ENCODE measurements around the gene NECTIN1.

Gene NECTIN1

DNA sequence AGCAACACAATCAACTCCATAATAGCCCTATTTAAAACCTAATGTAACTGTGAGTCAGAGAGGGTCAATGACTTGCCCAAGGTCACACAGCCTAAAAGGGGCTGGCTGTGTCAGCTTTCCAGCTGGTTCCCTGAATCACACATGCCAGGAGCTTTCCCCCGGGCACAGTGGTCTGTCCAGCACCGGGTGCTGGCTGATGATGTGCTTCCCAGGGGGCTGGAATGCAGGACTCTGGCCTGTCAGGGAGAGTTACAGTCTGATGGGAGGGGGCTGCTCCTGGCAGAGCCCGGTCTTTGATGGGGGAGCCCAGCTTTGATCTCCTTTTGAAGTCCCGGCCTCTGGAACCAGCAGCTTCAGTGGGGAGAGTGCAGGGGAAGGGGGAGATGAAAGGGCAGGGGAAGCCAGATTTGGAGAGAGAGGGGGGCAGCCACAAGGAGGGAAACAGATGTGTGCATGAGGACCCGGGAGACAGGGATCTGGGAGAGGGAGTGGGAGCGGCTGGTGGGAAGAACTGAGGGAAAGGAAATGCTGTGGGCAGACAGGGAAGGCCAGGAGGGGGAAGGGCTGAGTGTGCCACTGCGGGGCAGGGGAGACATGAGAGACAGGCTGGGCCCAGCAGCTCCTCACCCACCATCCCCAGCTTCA is 102.7 kb downstream of the NECTIN1 start:
- TF ChIP-seq POLR2A (IDR thresholded peaks at IDR 0.05; ENCODE audit: low read depth, low read length), result no peak
- DNase-seq (ENCODE audit: insufficient read length, low spot score) (no peak), FAIRE-seq (no peak)

DNA sequence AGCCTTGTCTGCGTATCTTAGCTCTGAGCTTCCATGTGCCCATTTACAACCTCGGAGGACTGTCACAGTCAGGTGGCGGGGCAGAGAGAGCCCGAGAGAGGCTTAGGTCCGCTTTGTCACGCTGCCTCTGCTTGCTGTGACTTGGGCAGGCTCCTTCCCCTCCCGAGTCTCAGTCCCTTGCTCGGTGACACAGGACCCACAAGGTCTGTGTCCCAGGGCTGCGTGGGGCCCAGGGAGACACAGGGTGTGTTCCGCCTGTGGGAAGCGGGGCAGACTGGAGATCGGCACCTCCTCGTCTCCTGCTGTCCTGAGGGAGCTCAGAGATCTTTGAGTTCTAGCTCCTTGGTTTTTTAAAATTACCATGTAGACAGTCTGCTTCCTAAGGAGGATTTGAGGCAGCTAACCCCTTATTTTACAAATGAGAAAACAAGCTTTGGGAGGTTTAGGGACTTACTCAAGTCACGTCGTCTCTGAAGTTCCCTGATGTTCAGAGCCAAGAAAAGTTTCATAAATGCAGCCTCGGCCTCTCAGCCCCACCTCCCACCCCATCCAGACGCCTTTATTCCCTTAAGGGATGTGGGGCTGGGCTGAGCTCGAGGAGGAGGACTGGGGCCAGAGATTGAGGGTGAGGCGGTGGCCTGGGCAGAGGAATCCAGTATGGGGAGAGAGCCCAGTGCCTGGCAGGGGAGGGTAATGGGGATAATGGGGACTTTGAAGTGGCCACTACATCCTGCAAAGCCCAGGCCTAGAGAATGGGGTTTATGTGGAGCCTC is 103.6 kb downstream of the NECTIN1 start:
- no peak for TF ChIP-seq POLR2A (IDR thresholded peaks at IDR 0.05; ENCODE audit: low read depth, low read length)
- FAIRE-seq, result no peak

DNA sequence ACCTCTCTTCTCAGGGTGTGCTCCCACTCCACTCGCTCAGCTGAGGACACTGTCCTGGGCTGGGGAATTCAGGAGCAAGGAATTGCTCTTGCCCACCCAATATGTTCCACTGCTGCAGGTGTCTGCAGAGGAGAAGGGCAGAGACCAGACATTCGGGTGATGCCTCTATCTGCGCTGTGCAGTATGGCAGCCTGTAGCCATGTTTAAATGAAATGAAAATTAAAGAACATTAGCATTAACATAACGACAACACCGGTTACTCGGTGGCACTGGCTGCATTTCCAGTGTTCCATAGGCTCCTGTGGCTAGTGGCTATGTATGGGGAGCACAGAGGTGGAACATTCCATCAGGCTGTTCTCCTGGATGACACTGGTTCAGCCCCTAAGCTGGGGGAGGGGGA is 104.4 kb downstream of the NECTIN1 start:
- TF ChIP-seq POLR2A (IDR thresholded peaks at IDR 0.05; ENCODE audit: low read depth, low read length), result no peak
- FAIRE-seq, result no peak
- no peak for DNase-seq (ENCODE audit: insufficient read length, low spot score)

More for the DNA sequence above, 103.6 kb downstream of the NECTIN1 start:
- DNase-seq (ENCODE audit: insufficient read length, low spot score), result no peak

DNA sequence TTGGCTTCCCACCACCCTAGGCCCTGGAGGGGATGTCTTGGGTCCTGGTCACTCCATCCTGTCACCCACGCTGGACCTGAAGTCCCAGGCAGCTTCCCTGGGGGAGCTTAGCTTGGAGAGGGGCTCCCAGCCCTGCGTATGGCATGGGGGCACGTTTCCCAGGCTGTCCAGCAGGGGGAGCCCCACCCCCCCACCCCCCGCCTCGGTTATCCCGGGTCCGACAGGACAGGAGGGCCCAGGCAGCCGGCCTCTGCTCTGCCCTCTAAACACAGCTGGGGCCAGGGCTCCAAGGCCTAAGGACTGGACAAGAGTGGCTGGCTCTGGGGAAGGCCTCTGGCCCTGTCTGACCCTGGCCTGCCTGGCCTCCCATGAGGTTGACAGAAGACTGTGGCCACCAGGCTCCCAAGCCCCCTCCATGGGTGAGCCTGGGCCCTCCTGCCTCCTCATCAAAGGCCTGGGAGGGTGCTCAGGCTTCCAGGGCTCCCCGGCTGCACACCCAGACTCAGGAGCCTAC is 104.8 kb downstream of the NECTIN1 start:
- no peak for FAIRE-seq
- TF ChIP-seq POLR2A (IDR thresholded peaks at IDR 0.05; ENCODE audit: low read depth, low read length), result no peak
- no peak for DNase-seq (ENCODE audit: insufficient read length, low spot score)

DNA sequence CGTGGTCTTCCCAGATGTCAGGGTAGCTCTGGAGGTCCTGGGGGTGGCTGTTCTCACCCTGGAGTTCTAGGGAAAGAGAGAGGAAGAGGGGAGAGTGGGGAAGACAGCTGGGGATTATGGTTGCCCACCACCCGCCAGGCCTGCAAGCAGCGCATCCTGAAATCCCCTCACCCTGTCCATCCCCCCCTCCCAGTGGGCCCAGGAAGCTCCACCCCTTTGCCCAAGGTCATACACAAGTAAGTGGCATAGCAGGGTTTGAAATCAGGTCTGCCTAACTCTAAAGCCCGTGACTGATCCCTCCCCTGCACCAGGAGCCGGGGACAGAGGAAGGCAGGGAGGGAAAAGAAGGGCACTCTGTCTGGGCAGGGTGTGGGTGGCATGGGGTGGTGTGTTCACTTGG is 105.3 kb downstream of the NECTIN1 start:
- TF ChIP-seq POLR2A (IDR thresholded peaks at IDR 0.05; ENCODE audit: low read depth, low read length), result no peak
- DNase-seq (ENCODE audit: insufficient read length, low spot score) (no peak), FAIRE-seq (no peak)

DNA sequence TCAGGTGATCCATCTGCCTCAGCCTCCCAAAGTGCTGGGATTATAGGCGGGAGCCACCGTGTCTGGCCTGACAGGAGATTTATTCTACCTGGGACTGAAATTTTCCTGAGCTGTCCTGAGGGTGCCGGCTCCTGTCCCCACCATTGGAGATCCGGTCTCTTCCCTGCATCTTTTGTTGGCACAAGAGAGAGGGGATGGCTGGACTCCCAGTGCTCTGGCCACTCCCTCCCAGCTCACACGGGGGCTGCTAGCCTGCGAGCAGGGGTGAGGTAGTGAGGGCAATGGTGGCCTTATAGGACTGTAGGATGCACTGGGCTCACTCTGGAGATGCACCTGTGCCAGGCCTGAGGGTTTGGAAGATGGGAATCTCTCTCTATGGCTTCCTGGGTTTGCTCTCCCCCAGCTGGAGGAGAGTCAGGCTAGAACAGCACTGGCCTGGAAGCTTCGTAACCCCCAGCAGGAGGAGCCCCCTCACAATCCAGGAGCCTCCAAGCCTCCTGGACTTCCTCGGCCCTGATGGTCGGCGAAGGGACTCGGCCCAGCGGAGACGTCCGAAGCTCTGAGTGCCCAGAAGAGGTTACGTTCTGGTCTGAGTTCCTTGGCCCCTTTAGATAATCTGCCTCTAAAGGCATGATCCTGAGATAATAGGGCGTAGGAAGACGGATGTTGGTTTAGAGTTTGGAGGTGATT is 106.4 kb downstream of the NECTIN1 start:
- DNase-seq (ENCODE audit: insufficient read length, low spot score) (no peak), FAIRE-seq (no peak)
- no peak for TF ChIP-seq POLR2A (IDR thresholded peaks at IDR 0.05; ENCODE audit: low read depth, low read length)

DNA sequence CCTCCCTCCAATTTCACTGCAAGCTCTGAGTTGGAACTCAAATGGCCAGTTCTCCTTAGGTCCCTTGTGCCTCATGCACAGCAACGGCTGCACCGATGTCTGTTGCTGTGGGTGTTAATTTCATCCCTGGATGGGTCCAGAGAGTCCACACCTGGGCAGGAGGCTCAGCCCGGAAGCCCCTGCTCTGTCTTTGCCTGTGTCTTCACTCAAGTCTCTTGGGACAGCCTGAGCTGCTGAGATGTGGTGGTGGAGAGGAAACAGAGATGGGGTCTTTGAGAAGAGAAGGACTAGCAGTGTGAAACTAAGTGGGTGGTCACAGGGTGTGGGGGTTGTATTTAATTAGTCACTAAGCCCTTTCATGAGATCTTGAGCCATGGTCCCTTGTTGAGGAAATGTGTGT is 109.3 kb downstream of the NECTIN1 start:
- no peak for DNase-seq (ENCODE audit: insufficient read length, low spot score)
- no peak for TF ChIP-seq POLR2A (IDR thresholded peaks at IDR 0.05; ENCODE audit: low read depth, low read length)
- no peak for FAIRE-seq

DNA sequence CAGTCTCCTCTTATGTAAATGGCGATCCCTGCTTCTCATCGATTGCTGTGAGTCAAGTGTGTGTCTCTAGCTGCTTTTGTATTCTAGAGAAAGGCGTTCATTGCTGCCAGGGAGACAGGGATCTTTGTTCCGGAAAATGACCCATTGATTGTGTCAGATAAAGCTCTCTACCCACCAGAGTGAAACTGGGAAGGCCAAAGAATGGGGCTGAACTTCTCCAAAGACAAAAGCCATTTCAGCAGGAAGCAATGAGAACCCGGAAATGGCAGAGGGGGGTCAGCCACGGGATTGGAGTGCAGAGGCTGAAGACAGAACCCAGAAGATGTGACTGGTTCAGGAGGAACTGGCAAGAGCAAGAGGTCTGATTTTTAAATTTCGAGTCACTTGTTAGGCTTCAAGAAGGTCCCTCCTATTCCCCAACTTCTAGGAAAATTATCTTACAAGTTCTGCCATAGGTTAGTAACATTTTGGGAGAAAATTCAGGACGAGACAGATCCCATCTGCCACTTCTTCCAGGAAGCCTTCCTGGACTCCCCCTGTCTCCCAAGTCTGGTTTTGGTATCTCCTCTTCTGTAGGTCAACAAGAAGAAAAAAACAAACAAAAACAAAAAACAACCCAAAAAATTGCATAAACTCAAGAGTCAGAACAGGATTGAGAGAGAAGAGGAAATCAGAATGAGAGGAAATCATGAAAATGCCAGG is 110.6 kb downstream of the NECTIN1 start:
- DNase-seq (ENCODE audit: insufficient read length, low spot score) (no peak), FAIRE-seq (no peak)
- no peak for TF ChIP-seq POLR2A (IDR thresholded peaks at IDR 0.05; ENCODE audit: low read depth, low read length)

DNA sequence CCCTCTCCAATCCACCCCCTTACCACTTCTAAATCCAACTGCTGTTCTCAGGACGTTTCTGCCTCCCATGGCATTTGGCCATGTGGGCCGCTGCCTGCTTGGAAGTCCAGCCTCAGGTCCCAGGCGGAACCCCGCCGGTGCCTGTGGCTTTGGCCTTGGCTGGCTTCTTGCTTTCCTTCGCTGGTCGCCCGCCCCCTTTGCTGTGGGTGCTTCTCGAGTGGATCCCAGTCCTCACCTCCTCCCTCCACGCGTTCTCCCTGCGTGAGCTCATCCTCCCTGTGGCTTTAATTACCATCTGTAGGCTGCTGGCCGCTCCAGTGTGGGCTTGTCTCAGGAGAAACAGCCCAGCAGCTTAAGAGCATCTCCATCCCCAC is 111.7 kb downstream of the NECTIN1 start:
- TF ChIP-seq POLR2A (IDR thresholded peaks at IDR 0.05; ENCODE audit: low read depth, low read length), result no peak
- no peak for FAIRE-seq
- no peak for DNase-seq (ENCODE audit: insufficient read length, low spot score)

DNA sequence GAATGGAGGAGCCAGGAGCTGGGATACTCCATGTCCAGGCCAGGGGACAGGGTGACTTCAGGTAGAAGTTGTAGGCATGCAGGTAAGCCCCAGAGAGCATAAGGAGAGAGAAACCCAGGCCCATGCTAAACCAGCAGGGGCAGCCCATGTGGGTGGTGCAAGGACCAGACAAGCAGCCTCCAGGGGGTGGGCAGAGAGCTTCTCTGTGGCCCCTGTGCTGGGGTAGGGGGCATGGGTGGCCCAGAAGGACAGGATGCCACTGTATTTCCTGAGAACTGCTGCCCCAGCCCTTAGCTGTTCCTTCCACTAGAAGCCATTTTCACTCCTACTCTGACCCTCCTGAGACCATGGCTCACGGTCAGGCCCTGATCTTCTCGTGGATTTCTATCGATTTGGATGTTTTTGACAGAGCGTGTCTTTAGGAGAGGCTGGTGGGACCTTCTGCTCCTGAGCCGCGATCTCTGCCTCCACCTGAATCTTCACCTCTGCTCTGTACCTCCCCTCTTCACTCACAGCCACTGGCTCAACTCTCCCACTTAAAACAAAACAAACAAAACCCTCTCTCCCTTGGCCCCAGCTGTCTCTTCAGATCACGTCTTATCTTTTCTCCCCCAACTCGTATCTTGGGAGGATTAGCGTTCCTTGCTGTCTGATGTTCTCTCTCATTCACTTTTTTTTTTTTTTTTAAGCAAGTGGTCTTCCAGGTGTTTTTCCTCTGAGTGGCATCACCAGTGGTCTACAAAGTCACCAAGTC is 112.2 kb downstream of the NECTIN1 start:
- no peak for TF ChIP-seq POLR2A (IDR thresholded peaks at IDR 0.05; ENCODE audit: low read depth, low read length)
- FAIRE-seq (no peak), DNase-seq (ENCODE audit: insufficient read length, low spot score) (no peak)

DNA sequence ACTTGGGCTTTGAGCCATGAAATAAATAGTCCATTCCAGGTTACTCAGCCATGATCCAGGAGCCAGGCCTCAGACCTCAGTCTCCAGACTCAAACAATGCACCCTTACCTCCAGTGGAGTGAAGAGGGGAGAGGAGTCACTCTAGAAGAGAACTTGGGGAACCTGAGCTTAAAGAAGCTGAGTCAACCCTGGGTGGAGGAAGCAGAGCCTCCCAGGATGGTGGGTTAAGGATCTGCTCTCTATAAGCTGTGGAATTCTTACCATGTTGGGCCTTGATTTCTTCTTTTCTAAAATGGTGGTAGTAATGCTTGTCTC is 113.2 kb downstream of the NECTIN1 start:
- no peak for TF ChIP-seq POLR2A (IDR thresholded peaks at IDR 0.05; ENCODE audit: low read depth, low read length)
- DNase-seq (ENCODE audit: insufficient read length, low spot score) (peak; percentile 35), FAIRE-seq (no peak)

DNA sequence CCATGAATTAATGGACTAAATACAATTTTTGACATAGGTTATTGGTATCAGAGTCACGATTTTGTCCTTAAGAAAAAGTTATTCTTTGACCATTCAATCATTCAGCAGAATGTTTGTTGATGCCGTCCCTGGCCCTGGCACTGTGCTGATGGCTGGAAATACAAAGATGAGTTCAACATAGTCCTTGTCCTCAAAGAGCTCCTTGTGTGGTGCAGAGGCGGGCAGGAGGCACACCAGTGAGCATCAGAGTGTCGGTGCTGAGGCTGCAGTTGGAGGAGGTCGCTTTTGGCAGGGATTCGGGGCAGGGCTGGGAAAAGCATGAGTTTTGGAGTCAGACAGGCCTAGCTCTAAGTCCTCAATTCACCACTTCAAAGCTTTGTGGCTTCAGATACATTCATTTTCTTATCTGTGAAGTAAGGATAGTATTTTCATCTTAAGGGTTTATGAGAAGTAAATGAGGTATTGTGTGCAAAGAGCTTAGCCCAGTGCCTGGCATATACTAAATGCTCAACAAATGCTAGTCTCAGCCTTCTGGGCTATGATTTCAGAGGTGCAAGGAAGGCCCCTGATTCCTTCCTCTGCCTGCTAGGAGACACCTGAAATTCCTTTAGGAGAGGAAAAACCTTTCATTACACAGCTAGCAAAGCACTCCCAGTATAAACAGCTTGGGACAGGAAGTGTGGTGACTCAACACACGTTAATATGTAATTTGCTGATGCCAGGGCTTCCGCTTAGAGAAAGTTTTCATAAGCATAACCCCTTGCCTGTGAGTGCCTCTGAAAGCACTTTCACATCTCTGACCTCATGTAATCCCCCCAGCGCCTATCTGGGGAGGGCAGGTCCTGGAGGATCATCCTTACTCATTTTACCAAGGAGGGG is 113.8 kb downstream of the NECTIN1 start:
- DNase-seq (ENCODE audit: insufficient read length, low spot score), result peak; percentile 70
- TF ChIP-seq POLR2A (IDR thresholded peaks at IDR 0.05; ENCODE audit: low read depth, low read length), result no peak
- peak; percentile 75 for FAIRE-seq
